ENCODE data around the gene COG5.

DNA sequence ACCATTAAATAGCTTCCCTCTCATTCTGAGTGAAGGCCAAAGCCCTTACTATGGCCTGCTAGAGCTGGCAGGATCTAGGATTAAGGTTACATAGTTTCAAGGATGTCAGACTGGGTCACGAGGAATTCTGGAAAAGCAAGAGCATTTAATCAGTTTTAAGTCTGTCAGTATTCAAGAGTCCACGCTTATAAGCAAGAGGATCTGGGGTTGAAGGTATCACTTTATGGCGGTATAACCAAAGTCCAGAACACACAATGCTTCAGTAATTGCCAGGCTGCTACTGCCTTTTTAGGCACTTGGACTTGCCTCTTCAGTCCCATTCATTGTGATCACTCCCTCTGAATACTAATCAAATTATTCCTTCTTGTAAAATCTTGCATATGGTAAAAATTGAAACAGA, 293.9 kb downstream of the COG5 start:
- TF ChIP-seq CREB5 (CRISPR knock-in tag; IDR thresholded peaks at IDR 0.05; ENCODE audit: low read depth) = no peak
- no peak for TF ChIP-seq PPARA (CRISPR knock-in tag; IDR thresholded peaks at IDR 0.05; ENCODE audit: borderline replicate concordance)
- TF ChIP-seq CSRNP3 (CRISPR knock-in tag; IDR thresholded peaks at IDR 0.05) = no peak
- TF ChIP-seq ZNF70 (CRISPR knock-in tag; IDR thresholded peaks at IDR 0.05) = no peak
- TF ChIP-seq RARB (CRISPR knock-in tag; IDR thresholded peaks at IDR 0.05) = no peak
- no peak for TF ChIP-seq ZC3H10 (CRISPR knock-in tag; IDR thresholded peaks at IDR 0.05)
